HepG2 (cell line): ENCODE results near the gene YBX2. TPM values are rescaled to one million over a fixed set of nuclear protein-coding genes. Genes with fewer than 3 reads are reported as not detected.

ENCODE experiments used
- polyA plus RNA-seq, 8 experiments: library from polyadenylated mRNA; depleted of rRNA in 3 of 8; stranded (reverse) in 7 of 8; unstranded in 1 of 8; fragments of >200 nt; fragmentation: Illumina TruSeq in 4 of 8; extraction: Trizol in 4 of 8; gene quantifications; 2 replicates each; pipeline versions ENCODE4 v1.2.1 to v1.2.3, GENCODE V29; 2011 to 2016; ENCODE audit warnings: low read depth in 4 of 8, missing spikeins in 1 of 8, mixed read lengths in 1 of 8; ENCODE audit not compliant: insufficient read depth in 1 of 8
- small RNA-seq, 3 experiments: library from RNA; depleted of rRNA; stranded (forward); fragments of <200 nt; gene quantifications; one replicate each; pipeline ENCODE3, GENCODE V24; 2012; ENCODE audit warnings: low read depth in 2 of 3, low replicate concordance in 1 of 3; ENCODE audit not compliant: insufficient read length in 3 of 3, insufficient read depth in 2 of 3
- total RNA-seq, 5 experiments: library from RNA; depleted of rRNA; stranded (reverse); fragments of >200 nt; fragmentation: Illumina TruSeq; extraction: Trizol; gene quantifications; 2 replicates each; pipeline ENCODE4 v1.2.3, GENCODE V29; 2016; ENCODE audit warnings: low read depth in 1 of 5

YBX2 gene
- total and polyA plus RNA-seq, 2 of the 13 experiments (the other 11 are each of a cell fraction or from before 2014, with no cell fraction given) = 0.12 to 0.22 TPM

Small RNA genes within 50 kb of the gene (small RNA-seq; reads per million reads assigned to genes)
- gene AC026954.2 (0 reads per million in 3 experiments), gene RF00019 (0 reads per million in 3 experiments)

Other genes starting within 250 kb of the YBX2 start
Only the 30 nearest of the 31 such genes appear.
- 142 and 320 TPM in 2 replicates for gene ASGR2, start 179.8 kb downstream of the YBX2 start, total RNA-seq (2016; rRNA removed; fragmentation: Illumina TruSeq; extraction: Trizol)
- gene ASGR2, start 179.8 kb downstream of the YBX2 start, polyA plus RNA-seq (2011; rRNA removed) = 754 and 762 TPM in 2 replicates
- gene ASGR1, start 115.3 kb downstream of the YBX2 start, total RNA-seq (2016; rRNA removed; fragmentation: Illumina TruSeq; extraction: Trizol) = 156 and 353 TPM in 2 replicates
- 796 and 885 TPM in 2 replicates for gene ASGR1, start 115.3 kb downstream of the YBX2 start, polyA plus RNA-seq (2011; rRNA removed)
- 0.25 and 0.71 TPM in 2 replicates for gene DLG4, start 74.8 kb downstream of the YBX2 start, total RNA-seq (2016; rRNA removed; fragmentation: Illumina TruSeq; extraction: Trizol)
- 3.9 and 4.3 TPM in 2 replicates for gene DLG4, start 74.8 kb downstream of the YBX2 start, polyA plus RNA-seq (2011; rRNA removed)
- 106 and 219 TPM in 2 replicates for gene ACADVL, start 74.7 kb downstream of the YBX2 start, total RNA-seq (2016; rRNA removed; fragmentation: Illumina TruSeq; extraction: Trizol)
- 412 and 521 TPM in 2 replicates for gene ACADVL, start 74.7 kb downstream of the YBX2 start, polyA plus RNA-seq (2011; rRNA removed)
- 27.2 and 38.2 TPM in 2 replicates for gene DVL2, start 60.1 kb downstream of the YBX2 start, total RNA-seq (2016; rRNA removed; fragmentation: Illumina TruSeq; extraction: Trizol)
- gene DVL2, start 60.1 kb downstream of the YBX2 start, polyA plus RNA-seq (2011; rRNA removed) = 5.7 and 7.0 TPM in 2 replicates
- 33.2 and 37.5 TPM in 2 replicates for gene PHF23, start 55.2 kb downstream of the YBX2 start, total RNA-seq (2016; rRNA removed; fragmentation: Illumina TruSeq; extraction: Trizol)
- gene PHF23, start 55.2 kb downstream of the YBX2 start, polyA plus RNA-seq (2011; rRNA removed) = 27.6 and 30.9 TPM in 2 replicates
- gene GABARAP, start 52.2 kb downstream of the YBX2 start, total RNA-seq (2016; rRNA removed; fragmentation: Illumina TruSeq; extraction: Trizol) = 161 and 239 TPM in 2 replicates
- gene GABARAP, start 52.2 kb downstream of the YBX2 start, polyA plus RNA-seq (2011; rRNA removed) = 274 and 310 TPM in 2 replicates
- 19.8 and 32.0 TPM in 2 replicates for gene CTDNEP1, start 42.9 kb downstream of the YBX2 start, total RNA-seq (2016; rRNA removed; fragmentation: Illumina TruSeq; extraction: Trizol)
- gene CTDNEP1, start 42.9 kb downstream of the YBX2 start, polyA plus RNA-seq (2011; rRNA removed) = 118 and 126 TPM in 2 replicates
- 68.0 and 69.8 TPM in 2 replicates for gene ELP5, start 42.4 kb downstream of the YBX2 start, total RNA-seq (2016; rRNA removed; fragmentation: Illumina TruSeq; extraction: Trizol)
- 67.6 and 75.4 TPM in 2 replicates for gene ELP5, start 42.4 kb downstream of the YBX2 start, polyA plus RNA-seq (2011; rRNA removed)
- gene CLDN7, start 32.2 kb downstream of the YBX2 start, total RNA-seq (2016; rRNA removed; fragmentation: Illumina TruSeq; extraction: Trizol) = not detected in 2 replicates
- not detected in 2 replicates for gene CLDN7, start 32.2 kb downstream of the YBX2 start, polyA plus RNA-seq (2011; rRNA removed)
- gene SLC2A4, start 12.9 kb downstream of the YBX2 start, total RNA-seq (2016; rRNA removed; fragmentation: Illumina TruSeq; extraction: Trizol) = 2.6 and 5.8 TPM in 2 replicates
- gene SLC2A4, start 12.9 kb downstream of the YBX2 start, polyA plus RNA-seq (2011; rRNA removed) = 4.9 and 6.3 TPM in 2 replicates
- gene EIF5A, start 13.0 kb upstream of the YBX2 start, total RNA-seq (2016; rRNA removed; fragmentation: Illumina TruSeq; extraction: Trizol) = 319 and 367 TPM in 2 replicates
- 280 and 337 TPM in 2 replicates for gene EIF5A, start 13.0 kb upstream of the YBX2 start, polyA plus RNA-seq (2011; rRNA removed)
- 43.8 and 58.0 TPM in 2 replicates for gene GPS2, start 20.7 kb upstream of the YBX2 start, total RNA-seq (2016; rRNA removed; fragmentation: Illumina TruSeq; extraction: Trizol)
- gene GPS2, start 20.7 kb upstream of the YBX2 start, polyA plus RNA-seq (2011; rRNA removed) = 48.0 and 59.4 TPM in 2 replicates
- gene NEURL4, start 34.7 kb upstream of the YBX2 start, total RNA-seq (2016; rRNA removed; fragmentation: Illumina TruSeq; extraction: Trizol) = 6.7 and 15.7 TPM in 2 replicates
- 14.8 and 15.3 TPM in 2 replicates for gene NEURL4, start 34.7 kb upstream of the YBX2 start, polyA plus RNA-seq (2011; rRNA removed)
- 1.3 TPM in 1 of 2 replicates, not detected in the other for gene ACAP1, start 41.9 kb upstream of the YBX2 start, total RNA-seq (2016; rRNA removed; fragmentation: Illumina TruSeq; extraction: Trizol)
- 2.5 and 3.1 TPM in 2 replicates for gene ACAP1, start 41.9 kb upstream of the YBX2 start, polyA plus RNA-seq (2011; rRNA removed)
- gene KCTD11, start 57.5 kb upstream of the YBX2 start, total RNA-seq (2016; rRNA removed; fragmentation: Illumina TruSeq; extraction: Trizol) = 1.3 and 1.6 TPM in 2 replicates
- 2.6 and 3.1 TPM in 2 replicates for gene KCTD11, start 57.5 kb upstream of the YBX2 start, polyA plus RNA-seq (2011; rRNA removed)
- gene TMEM95, start 60.5 kb upstream of the YBX2 start, total RNA-seq (2016; rRNA removed; fragmentation: Illumina TruSeq; extraction: Trizol) = not detected in 2 replicates
- not detected in 2 replicates for gene TMEM95, start 60.5 kb upstream of the YBX2 start, polyA plus RNA-seq (2011; rRNA removed)
- gene TNK1, start 86.5 kb upstream of the YBX2 start, total RNA-seq (2016; rRNA removed; fragmentation: Illumina TruSeq; extraction: Trizol) = 1.7 and 2.0 TPM in 2 replicates
- gene TNK1, start 86.5 kb upstream of the YBX2 start, polyA plus RNA-seq (2011; rRNA removed) = 3.5 and 3.7 TPM in 2 replicates
- 5.6 and 6.0 TPM in 2 replicates for gene PLSCR3, start 99.9 kb upstream of the YBX2 start, total RNA-seq (2016; rRNA removed; fragmentation: Illumina TruSeq; extraction: Trizol)
- gene PLSCR3, start 99.9 kb upstream of the YBX2 start, polyA plus RNA-seq (2011; rRNA removed) = 6.1 and 6.2 TPM in 2 replicates
- 231 and 246 TPM in 2 replicates for gene TMEM256, start 109.5 kb upstream of the YBX2 start, total RNA-seq (2016; rRNA removed; fragmentation: Illumina TruSeq; extraction: Trizol)
- 240 and 252 TPM in 2 replicates for gene TMEM256, start 109.5 kb upstream of the YBX2 start, polyA plus RNA-seq (2011; rRNA removed)
- gene NLGN2, start 113.2 kb upstream of the YBX2 start, total RNA-seq (2016; rRNA removed; fragmentation: Illumina TruSeq; extraction: Trizol) = 1.4 and 1.9 TPM in 2 replicates
- 11.0 and 15.1 TPM in 2 replicates for gene NLGN2, start 113.2 kb upstream of the YBX2 start, polyA plus RNA-seq (2011; rRNA removed)
- gene SPEM1, start 125.7 kb upstream of the YBX2 start, total RNA-seq (2016; rRNA removed; fragmentation: Illumina TruSeq; extraction: Trizol) = not detected in 2 replicates
- gene SPEM1, start 125.7 kb upstream of the YBX2 start, polyA plus RNA-seq (2011; rRNA removed) = not detected in 2 replicates
- gene SPEM2, start 131.0 kb upstream of the YBX2 start, total RNA-seq (2016; rRNA removed; fragmentation: Illumina TruSeq; extraction: Trizol) = not detected in 2 replicates
- gene SPEM2, start 131.0 kb upstream of the YBX2 start, polyA plus RNA-seq (2011; rRNA removed) = not detected in 2 replicates
- gene SPEM3, start 134.2 kb upstream of the YBX2 start, total RNA-seq (2016; rRNA removed; fragmentation: Illumina TruSeq; extraction: Trizol) = not detected in 2 replicates
- not detected in 2 replicates for gene SPEM3, start 134.2 kb upstream of the YBX2 start, polyA plus RNA-seq (2011; rRNA removed)
- gene TMEM102, start 140.8 kb upstream of the YBX2 start, total RNA-seq (2016; rRNA removed; fragmentation: Illumina TruSeq; extraction: Trizol) = 2.0 and 3.1 TPM in 2 replicates
- gene TMEM102, start 140.8 kb upstream of the YBX2 start, polyA plus RNA-seq (2011; rRNA removed) = 1.6 and 2.8 TPM in 2 replicates
- gene FGF11, start 144.9 kb upstream of the YBX2 start, total RNA-seq (2016; rRNA removed; fragmentation: Illumina TruSeq; extraction: Trizol) = 0.20 and 0.55 TPM in 2 replicates
- gene FGF11, start 144.9 kb upstream of the YBX2 start, polyA plus RNA-seq (2011; rRNA removed) = 7.0 and 7.6 TPM in 2 replicates
- 3.6 and 5.4 TPM in 2 replicates for gene CHRNB1, start 150.4 kb upstream of the YBX2 start, total RNA-seq (2016; rRNA removed; fragmentation: Illumina TruSeq; extraction: Trizol)
- gene CHRNB1, start 150.4 kb upstream of the YBX2 start, polyA plus RNA-seq (2011; rRNA removed) = 33.7 and 39.6 TPM in 2 replicates
- gene ZBTB4, start 185.0 kb upstream of the YBX2 start, total RNA-seq (2016; rRNA removed; fragmentation: Illumina TruSeq; extraction: Trizol) = 3.3 and 4.3 TPM in 2 replicates
- 7.4 and 7.9 TPM in 2 replicates for gene ZBTB4, start 185.0 kb upstream of the YBX2 start, polyA plus RNA-seq (2011; rRNA removed)
- 0.07 TPM in 1 of 2 replicates, not detected in the other for gene SLC35G6, start 186.8 kb upstream of the YBX2 start, total RNA-seq (2016; rRNA removed; fragmentation: Illumina TruSeq; extraction: Trizol)
- 0.04 TPM in 1 of 2 replicates, not detected in the other for gene SLC35G6, start 186.8 kb upstream of the YBX2 start, polyA plus RNA-seq (2011; rRNA removed)
- 17.8 and 63.2 TPM in 2 replicates for gene POLR2A, start 189.7 kb upstream of the YBX2 start, total RNA-seq (2016; rRNA removed; fragmentation: Illumina TruSeq; extraction: Trizol)
- 17.2 and 18.3 TPM in 2 replicates for gene POLR2A, start 189.7 kb upstream of the YBX2 start, polyA plus RNA-seq (2011; rRNA removed)